NCI-H128 (cell line): ENCODE measurements around the gene RNPEPL1.

Source experiments
- DNase-seq: peaks from one replicate; lab custom pipeline; 2025; ENCODE audit not compliant: unreplicated experiment; lab: John Stamatoyannopoulos, UW

The RNPEPL1 gene

DNA sequence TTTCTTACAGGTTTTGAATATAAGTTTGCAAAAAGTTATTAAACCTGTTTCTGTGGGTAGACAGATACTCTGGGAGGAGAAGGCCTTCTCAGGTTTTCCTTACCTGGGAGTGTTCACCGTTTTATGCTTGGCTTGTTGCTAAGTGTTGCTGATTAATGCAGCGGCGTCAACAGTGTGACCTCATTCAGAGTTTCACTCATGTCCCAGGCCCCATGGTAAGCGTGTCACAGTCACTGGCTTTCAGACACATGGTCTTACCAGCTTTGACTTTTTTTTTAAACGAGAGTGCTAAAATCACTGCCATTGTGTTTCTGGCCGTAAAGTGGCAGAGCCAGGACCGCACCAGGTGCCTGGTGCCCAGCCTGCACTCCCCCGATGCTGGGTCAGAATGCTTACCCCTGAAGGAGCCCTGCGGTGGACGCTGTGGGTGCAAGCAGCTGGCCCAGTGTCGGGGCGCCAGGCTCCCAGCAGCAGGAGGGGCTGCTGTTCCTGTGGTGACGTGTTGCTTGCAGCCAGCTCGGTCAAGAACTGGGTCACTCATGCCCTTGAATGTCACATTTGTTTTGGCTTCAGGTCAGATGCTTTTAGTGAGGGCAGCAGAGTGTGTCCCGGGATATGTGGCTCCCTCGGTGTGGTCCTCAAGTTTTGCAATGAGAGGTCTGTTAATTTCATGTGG is 21.7 kb downstream of the RNPEPL1 start:
- no peak for DNase-seq

DNA sequence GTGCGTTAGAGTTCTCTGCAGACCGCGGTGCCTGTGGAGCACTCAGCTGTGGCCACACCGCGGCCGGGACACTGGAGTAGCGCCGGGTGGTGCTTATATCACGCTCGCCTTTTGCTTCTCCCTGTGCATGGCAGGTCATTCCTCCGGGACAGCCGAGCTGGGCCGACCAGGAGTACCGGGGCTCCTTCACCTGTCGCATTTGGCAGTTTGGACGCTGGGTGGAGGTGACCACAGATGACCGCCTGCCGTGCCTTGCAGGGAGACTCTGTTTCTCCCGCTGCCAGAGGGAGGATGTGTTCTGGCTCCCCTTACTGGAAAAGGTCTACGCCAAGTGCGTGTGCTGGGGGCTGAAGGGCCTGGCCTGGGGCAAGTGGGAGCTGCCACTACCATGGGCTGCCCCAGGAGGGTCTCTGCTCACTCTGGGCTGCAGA is 22.4 kb downstream of the RNPEPL1 start:
- no peak for DNase-seq

DNA sequence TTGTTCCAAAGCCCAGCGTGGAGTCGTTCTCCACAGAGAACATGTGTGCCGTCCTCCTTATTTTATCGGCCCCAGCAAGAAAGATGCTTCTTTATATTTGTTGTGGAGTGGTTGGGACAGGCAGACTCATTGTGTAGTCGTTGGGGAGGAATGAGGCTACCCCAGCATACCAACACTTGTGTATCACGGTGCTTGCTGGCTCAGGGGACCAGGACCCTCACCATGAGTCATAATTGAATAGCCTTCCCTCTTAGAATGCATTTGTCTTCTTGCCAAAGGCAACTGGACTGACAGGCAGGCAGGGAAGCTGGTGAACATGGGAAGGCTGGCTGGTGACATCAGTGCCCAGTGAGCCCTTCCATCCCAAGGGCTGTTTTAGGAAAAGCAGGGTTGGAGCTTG is 22.9 kb downstream of the RNPEPL1 start:
- DNase-seq, result no peak

DNA sequence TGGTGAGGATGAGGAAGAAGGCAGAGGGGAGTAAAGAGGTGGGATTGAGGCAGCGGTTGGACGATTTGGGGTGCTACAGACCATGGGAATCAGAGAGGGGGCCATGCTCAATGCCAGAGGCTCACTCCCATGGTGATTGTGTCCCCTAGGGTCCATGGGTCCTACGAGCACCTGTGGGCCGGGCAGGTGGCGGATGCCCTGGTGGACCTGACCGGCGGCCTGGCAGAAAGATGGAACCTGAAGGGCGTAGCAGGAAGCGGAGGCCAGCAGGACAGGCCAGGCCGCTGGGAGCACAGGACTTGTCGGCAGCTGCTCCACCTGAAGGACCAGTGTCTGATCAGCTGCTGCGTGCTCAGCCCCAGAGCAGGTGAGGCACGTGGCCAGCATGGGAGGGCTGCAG is 23.5 kb downstream of the RNPEPL1 start:
- DNase-seq, result no peak

GRCh38 chr2:240593026-240593702 is 24.9 kb downstream of the RNPEPL1 start:
- DNase-seq, result no peak

GRCh38 chr2:240593703-240594451 is 25.6 kb downstream of the RNPEPL1 start:
- no peak for DNase-seq

GRCh38 chr2:240594511-240595380 is 26.5 kb downstream of the RNPEPL1 start:
- DNase-seq, result no peak

- DNase-seq, result no peak
These were observed 27.2 kb downstream of the RNPEPL1 start for GRCh38 chr2:240595381-240596079.

DNA sequence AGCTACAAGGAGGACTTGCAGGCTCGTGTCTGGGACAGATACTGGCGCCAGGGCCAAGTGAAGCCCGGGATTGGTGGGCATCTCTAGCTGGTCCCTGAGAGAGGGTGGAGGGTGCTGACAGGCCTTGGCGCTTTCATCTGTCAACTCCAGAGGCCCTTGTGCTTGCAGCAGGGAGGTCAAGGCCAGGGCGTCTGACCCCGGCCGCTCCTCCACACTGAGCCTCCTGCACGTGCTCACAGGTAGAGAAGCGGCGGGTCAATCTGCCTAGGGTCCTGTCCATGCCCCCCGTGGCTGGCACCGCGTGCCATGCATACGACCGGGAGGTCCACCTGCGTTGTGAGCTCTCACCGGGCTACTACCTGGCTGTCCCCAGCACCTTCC is 27.8 kb downstream of the RNPEPL1 start:
- DNase-seq, result no peak

- DNase-seq, result no peak
These were observed 28.2 kb downstream of the RNPEPL1 start for GRCh38 chr2:240596491-240596931.

DNA sequence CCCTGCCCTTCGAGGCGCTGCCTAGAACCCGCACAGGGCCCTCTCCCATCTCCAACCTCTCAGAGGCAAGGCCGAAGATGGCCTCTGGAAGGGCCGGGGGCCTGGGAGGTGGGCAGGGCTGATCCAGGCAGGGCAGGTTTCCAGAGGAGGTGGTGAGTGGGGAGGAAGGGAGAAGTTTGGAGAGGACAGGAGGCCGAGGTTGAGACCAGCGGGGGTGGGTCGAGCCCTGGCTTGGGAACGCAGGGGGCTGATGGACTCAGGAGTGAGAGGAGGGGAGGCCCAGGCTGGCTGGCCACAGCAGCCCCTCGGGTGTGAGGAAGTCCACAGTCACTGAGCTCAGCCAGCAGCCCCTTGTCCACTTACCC is 28.8 kb downstream of the RNPEPL1 start:
- no peak for DNase-seq

GRCh38 chr2:240597419-240598181 is 29.3 kb downstream of the RNPEPL1 start:
- DNase-seq, result no peak

GRCh38 chr2:240598311-240598911 is 30.1 kb downstream of the RNPEPL1 start:
- no peak for DNase-seq

GRCh38 chr2:240599141-240599583 is 30.9 kb downstream of the RNPEPL1 start:
- DNase-seq, result no peak

DNA sequence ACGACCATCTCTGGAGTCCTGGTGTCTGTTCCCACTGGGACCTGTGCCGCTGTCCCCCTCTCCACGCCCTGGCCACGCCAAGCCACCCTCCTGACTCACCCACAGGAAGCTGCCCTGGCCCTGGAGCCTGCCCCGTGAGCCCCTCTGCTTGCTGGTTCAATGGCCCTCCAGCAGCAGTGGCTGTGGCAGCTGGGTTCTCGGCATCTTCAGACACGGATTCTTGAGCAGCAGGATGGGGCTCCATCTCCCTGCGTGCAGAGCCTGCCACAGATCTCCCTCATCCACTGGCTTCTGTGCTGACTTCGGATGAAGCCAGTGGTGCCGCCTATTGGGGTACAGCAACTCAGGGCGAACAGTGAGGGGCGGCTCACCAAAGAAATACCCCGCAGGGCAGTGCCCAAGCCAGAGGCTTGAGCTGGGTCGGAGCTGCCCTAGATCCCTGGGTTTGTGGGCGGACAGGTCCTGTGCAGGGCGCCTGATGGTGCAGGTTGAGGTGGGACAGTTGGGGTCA is 32.2 kb downstream of the RNPEPL1 start:
- DNase-seq, result no peak

- no peak for DNase-seq
These were observed 33.0 kb downstream of the RNPEPL1 start for GRCh38 chr2:240601061-240601830.

DNA sequence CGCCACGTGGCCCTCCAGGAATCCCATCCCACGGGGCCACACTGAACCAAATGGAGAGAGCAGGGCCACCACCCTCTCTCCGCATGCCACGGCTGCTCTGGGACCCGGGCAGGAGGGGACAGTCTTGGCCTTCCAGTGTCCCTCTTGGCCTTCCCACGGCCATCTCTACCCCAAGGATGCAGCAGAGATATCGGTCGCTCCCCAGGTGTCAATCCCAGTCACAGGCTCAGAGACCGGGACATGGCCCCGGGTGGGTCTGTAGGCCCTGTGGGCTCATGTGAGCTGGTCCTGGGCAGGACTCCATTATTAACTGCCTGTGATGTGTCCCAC is 33.5 kb downstream of the RNPEPL1 start:
- DNase-seq, result no peak

- DNase-seq, result no peak
These were observed 34.2 kb downstream of the RNPEPL1 start for GRCh38 chr2:240602266-240603050.
